Activated CD4-positive, CD25-positive, alpha-beta regulatory T cell treated with anti-CD3 and anti-CD28 coated beads, Interleukin-2, amount 50 U/mL, for 24 hours (primary cell): Measurements from ENCODE around the gene TASOR2.

Source experiments
- ATAC-seq, 2 donors: fragments of 150-1000 bp; cut with Tn5 transposase; one replicate each; pipeline ENCODE4 v1.10.0; 2021; ENCODE audit warnings: mild to moderate bottlenecking in 1 of 2, moderate library complexity in 1 of 2

TASOR2 gene, protein sequence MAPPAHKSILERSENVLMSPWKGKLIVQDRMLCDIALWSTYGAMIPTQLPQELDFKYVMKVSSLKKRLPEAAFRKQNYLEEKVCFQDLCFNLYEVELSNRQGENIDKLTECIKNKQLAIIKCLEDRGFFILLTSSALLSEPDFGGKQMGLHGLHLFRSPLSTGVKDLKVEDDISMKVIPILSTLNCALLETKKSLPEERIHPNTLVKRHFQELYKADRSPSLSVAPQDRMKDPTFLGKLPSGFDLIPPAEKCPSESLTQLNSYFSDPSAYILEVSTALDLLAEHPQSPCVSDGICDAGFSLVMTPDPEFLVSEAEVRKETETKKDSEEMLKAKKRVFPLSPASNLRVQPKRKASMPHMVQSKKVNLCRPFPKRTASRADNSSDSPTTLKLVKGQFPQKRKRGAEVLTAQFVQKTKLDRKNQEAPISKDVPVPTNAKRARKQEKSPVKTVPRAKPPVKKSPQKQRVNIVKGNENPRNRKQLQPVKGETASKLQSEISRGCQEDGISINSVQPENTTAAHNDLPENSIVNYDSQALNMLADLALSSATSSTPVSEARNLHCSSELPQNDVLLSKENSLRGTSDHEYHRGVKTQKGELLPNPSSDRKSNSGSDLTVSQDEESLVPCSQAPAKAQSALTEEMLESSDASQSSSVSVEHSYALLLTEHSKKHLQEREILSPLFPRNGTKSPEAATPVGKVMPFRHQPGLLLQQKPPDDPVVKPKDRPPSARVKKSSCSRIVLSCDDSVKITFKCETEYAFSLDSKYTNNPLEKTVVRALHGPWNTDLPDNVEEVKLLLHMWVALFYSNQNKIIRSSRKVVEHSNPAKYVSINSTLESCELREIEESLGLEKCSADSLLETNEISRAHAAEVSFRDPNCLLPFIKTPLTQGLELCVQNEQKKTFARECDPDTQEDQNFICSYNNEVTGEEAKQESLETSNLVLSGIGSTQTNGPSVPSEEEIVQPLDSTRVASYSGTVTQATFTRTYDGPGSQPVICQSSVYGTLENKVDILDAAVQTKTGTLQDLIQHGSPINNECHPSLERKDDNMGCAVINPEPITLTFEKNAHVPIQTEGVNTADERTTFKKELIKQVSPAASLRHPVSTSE (N-terminal part only)

DNA sequence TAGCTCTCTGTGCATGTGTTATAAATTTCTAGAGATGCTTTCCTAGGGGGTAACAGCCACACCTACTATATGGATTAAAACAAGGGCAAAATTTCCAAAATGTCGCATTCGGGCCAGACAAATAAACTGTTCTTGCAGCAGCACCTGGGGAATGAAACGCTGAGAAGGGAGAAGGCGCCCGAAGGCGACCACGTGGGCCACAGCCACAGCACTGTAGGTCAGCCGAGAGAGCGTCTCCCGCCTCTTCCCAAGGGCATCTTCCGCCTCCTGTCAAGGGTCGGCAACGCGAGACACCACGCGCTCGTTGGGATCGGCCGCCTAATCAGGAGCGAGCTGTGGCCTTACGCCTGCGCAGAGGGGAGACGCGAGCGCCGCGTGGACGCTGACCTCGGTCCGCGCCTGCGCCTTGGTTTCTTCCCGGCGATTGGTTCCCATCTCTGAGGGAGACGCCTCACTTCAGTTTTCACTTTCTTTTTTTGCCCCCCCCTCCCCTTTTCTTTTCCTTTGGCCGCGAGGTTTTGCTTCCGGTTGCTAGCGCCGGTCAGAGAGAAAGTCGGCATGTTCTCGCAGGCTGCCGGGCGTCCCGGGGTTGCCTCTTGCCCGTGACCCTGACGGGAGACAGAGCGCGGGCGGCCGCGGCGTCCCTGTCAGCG lies at the start of gene TASOR2:
Gene TASOR2, plus strand, starts transcription at position 521 of the 653 bp plus-strand sequence. CDS start 35,805 bp downstream, outside the sequence.
- ATAC-seq: peak; percentile 63 to 74

DNA sequence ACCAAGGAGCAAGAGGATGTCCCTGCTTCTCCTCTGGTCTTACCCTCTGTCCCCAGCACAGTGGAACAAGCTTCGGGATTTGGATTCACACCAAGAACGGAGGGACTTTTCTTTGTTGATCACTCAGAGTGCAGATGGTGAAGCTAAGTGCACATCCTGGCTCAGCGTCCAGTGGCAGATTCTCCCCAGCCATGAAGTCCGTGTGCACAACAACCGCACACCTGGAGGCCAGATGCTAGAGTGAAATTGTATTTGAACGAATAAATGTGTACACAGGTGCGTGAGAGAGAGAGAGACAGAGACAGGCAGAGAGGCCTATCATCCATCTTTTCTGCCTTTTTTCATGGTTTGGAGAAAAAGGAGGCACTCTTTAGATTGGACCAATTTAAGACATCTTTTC lies 49.7 kb upstream of the TASOR2 start:
- no peak for ATAC-seq

- no peak for ATAC-seq
Measured at GRCh38 chr10:5638494-5638893, 46.1 kb upstream of the TASOR2 start.

DNA sequence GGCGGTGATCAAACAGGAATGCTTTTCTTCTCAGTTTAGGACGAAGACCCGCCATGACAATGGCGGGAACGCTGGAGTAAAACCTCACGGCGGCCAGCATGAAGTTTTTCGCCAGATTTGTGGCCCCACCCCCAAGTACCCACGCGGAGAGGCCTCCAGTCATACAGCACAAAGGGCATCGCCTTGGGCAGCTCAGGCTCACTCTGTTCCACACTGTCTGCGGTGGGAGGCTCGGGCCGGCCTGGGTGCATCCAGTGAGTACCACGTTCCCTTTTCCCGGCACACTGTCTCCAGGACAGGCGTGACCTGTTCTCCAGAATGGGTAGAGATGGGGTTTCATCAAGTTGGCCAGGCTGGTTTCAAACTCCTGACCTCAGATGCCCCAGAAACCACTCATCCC lies 45.6 kb upstream of the TASOR2 start:
- no peak for ATAC-seq

- no peak for ATAC-seq
Measured at GRCh38 chr10:5640036-5640435, 44.6 kb upstream of the TASOR2 start.

- no peak for ATAC-seq
Measured at GRCh38 chr10:5640501-5640900, 44.1 kb upstream of the TASOR2 start.

DNA sequence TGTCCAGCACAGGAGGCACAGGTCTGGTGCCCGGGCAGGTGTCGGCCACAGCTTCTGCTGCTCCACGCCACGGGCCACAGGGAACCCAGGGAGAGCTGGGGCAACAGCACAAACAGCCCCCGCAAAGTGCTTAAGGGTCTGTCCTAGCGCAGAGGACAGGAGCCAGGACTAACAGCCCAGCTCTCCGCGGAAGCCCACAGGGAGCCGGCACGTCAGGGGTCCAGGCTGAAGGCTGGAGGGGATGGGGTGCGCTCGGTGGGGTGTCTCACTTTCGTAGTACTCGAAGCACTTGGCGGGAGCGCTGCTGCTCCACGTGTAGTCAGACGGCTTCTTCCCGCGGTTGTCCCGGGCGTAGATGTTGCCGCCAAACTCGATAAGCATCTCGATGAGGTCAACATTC lies 43.1 kb upstream of the TASOR2 start:
- ATAC-seq: no peak

DNA sequence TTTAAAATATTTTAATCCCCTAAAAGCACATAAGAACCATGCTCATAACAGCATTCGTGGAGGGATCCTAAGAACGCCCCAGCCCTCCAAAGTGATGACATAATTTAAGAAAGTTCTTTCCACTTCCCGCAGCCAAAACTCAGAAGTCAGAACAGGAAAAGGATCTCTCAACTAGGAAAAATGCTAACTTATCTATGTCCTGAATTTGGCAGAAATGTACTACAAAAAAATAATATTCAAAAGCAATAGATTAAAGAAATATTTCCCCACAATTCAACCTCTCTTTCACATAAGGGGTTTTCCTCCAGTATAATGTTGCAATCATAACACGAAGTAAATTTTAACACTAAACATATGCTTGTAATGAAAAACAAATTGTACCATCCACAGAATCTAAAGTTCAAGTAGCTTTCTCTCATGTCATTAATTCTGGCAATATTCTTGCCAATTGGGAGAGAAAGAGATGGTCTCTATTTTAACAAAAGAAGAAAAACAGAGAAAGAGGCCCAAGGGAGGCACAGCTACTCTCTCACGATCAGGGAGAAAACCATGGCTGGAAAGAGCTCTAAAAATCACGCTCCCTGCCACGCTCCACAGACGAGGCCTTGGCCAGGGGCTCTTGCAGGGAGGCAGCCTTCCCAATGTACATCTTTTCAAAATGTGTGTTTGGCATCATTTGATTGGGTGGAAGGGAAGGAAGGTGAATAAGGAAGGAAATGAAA lies 41.1 kb upstream of the TASOR2 start:
- no peak for ATAC-seq

GRCh38 chr10:5644930-5645329 lies 39.7 kb upstream of the TASOR2 start:
- no peak for ATAC-seq

- ATAC-seq: no peak
Measured at GRCh38 chr10:5645375-5645774, 39.3 kb upstream of the TASOR2 start.

DNA sequence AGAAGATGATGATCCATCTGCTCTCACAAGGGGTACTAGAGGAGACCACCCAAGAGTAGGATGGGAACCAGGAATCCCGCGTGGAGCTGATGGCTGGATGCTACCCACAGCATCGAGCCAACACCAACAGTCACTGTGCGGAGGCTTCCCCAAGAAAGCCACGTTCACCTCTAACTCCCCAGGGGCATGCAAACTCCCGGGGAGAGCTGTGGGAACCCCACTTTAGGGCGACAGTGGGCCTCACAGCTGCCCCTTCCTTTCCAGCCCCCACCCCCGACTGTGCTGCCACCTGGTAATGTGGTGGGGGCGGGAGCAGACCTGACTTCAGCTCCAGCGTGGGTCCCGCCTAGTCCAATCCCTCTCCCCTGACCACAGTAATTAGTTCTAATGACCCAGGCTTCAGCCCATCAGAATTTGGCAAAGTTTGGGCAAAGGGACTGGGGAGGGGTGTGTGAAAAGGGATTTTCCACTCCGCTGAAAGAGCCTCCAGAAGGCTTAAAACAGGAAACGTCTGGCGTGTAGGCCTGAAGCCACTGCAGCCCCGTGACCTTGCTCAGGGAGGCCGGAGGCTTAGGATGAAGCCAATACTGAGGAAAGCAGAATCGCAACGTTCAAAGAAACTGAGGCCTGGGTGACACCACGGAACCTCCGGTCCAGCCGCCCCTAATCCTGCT lies 38.6 kb upstream of the TASOR2 start:
- no peak for ATAC-seq

DNA sequence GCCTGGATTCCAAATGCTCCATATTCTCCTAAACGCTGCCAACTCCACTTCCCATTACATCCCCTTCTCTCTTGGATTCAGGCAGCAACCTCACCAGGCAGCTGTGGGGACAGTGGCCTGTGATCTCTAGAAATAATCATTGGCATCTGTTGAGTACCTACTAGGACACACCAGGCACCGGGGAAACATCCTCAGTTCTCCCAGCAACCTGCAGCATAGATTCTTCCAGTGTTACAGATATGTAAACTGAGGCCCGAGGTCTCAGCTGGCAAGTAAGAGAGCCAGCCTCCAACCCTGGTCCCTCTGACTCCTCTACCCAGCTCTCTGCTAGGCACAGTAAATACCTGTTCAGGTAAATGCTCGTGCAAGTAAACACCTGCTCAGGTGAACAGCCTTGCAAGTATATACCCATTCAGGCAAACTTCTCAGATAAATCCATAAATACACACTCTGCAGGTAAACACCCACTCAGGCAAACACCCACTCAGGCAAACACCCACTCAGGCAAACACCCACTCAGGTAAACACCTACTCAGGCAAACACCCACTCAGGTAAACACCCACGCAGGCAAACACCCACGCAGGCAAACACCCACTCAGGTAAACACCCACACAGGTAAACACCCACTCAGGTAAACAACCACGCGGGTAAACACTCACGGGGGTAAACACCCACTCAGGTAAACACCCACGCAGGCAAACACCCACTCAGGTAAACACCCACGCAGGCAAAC lies 37.0 kb upstream of the TASOR2 start:
- no peak for ATAC-seq

GRCh38 chr10:5648494-5649457 lies 35.9 kb upstream of the TASOR2 start:
- ATAC-seq: no peak

GRCh38 chr10:5649746-5650145 lies 34.9 kb upstream of the TASOR2 start:
- no peak for ATAC-seq

DNA sequence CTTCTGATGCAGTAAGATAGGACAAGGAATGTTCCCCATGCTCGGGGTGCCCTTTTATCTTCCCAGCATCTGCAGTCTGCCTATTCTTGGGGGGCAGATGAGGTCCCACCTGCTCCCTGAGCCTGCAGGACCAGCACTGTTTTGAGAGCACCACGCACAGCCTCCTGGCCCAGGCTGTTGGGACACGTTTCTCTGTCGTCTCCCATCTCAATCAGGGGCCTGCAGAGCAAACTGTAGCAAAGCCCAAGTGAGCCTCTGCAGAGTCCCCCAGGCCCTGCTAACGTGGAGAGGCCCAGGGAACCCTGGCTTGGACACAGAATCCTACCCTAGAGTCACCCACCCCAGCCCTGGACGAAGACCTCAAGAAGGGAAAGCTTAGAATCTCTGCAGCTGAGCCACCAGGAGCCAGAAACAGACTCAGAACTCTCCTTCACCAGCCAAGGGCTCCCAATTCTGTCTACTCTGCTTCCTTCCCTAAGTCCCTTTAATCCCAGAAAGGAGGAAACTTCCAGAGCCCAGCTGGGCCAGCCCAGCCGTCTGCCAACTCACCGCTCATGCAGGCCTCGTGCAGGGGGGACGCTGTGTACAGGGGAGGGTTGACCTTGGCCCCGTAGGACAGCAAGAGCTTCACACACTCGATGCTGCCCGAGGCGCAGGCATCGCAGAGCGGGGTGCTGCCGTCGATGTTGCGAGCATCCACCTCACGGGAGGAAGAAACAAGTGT lies 33.8 kb upstream of the TASOR2 start:
- no peak for ATAC-seq

DNA sequence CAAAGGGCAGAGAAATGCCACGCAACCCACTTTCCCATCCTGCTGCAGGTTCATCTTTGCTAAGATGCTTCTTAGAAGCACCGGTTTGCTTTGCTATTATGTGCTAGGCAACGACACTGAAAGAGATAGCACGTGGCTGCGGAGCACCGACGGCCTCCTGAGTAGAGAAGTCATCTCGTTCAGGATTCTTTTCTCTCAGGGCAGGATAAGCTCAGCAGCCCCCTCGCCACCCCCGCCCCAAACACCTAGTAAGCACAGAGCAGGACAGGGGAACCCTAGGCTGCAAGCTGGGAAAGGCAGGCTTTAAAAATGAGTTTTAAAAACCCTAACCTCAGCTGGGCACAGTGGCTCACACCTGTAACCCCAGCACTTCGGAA lies 33.3 kb upstream of the TASOR2 start:
- no peak for ATAC-seq

DNA sequence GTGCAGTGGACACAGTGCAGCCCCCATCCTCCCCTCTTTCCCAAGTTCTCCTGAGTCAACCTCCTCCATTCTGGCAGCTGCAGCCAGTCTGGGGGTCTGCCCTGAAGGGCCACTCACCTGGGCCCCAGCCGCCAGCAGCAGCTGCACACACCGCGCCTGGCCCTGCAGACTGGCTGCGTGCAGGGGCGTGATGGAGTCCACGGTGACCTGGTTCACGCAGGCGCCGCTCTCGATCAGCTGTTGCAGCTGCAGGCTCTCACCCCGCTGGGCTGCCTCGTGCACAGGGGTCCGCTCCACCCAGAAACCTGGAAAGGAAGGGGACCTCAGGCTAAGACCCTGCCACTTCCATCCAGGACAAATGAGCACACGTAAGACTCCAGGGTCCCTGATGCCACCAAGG lies 31.9 kb upstream of the TASOR2 start:
- ATAC-seq: no peak

- no peak for ATAC-seq
Measured at GRCh38 chr10:5654218-5654755, 30.4 kb upstream of the TASOR2 start.

- ATAC-seq: no peak
Measured at GRCh38 chr10:5655121-5655520, 29.5 kb upstream of the TASOR2 start.
